WTC11 (cell line): ENCODE data around the gene MFNG.
"Not testable (repeated sequence)": the region's sequence is repeated elsewhere in the genome, so short reads cannot be mapped to it uniquely, and the experiment has no call there.

Experiments used
- CREM ChIP-seq: sonication (generic); formaldehyde crosslinking; IDR thresholded peaks from 2 replicates; pipeline ENCODE4 v1.8.1; 2022; ENCODE audit warnings: mild to moderate bottlenecking, missing genetic modification reagents, moderate library complexity
- FOXJ3 ChIP-seq: sonication (generic); formaldehyde crosslinking; IDR thresholded peaks from 2 replicates; pipeline ENCODE4 v1.9.0; 2021; ENCODE audit warnings: missing genetic modification reagents, mild to moderate bottlenecking, borderline replicate concordance
- SOX15 ChIP-seq: fragments of 250-450 bp; sonication (Bioruptor Pico); IDR thresholded peaks from 2 replicates; pipeline ENCODE4 v1.9.0; 2021; ENCODE audit warnings: mild to moderate bottlenecking
- TF ChIP-seq, protein P1 (sequence below): fragments of 200-600 bp; IDR thresholded peaks from 2 replicates; pipeline ENCODE4 v1.8.0; 2022; ENCODE audit warnings: antibody characterized with exemption
- TF ChIP-seq, protein P2 (sequence below): sonication (generic); formaldehyde crosslinking; IDR thresholded peaks from 2 replicates; pipeline ENCODE4 v1.8.0; 2023; ENCODE audit warnings: missing genetic modification reagents
- TF ChIP-seq, protein P3 (sequence below): sonication (generic); formaldehyde crosslinking; IDR thresholded peaks from 2 replicates; pipeline ENCODE4 v1.8.1; 2023; ENCODE audit warnings: mild to moderate bottlenecking, missing genetic modification reagents, moderate library complexity

DNA sequence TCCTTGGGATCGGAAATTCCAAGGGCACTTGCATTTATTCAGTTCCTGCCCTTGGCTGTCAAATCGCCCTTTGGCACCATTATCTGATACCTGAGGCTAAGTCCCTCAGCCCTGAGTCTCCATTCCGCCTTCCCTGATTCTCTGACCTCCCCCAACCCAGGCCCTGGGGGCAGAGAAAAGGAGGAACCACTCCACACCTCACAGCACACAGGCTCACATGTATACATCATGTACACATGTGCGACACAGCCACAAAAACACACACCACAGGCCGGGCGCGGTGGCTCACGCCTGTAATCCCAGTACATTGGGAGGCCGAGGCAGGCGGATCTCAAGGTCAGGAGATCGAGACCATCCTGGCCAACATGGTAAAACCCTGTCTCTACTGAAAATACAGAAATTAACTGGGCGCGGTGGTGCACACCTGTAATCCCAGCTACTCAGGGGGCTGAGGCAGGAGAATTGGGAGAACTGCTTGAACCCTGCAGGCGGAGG is 17.9 kb downstream of the MFNG start:
- TF ChIP-seq FOXJ3, CREM, SOX15 (CRISPR knock-in tag): not testable (repeated sequence)
- TF ChIP-seq, protein P1, sequence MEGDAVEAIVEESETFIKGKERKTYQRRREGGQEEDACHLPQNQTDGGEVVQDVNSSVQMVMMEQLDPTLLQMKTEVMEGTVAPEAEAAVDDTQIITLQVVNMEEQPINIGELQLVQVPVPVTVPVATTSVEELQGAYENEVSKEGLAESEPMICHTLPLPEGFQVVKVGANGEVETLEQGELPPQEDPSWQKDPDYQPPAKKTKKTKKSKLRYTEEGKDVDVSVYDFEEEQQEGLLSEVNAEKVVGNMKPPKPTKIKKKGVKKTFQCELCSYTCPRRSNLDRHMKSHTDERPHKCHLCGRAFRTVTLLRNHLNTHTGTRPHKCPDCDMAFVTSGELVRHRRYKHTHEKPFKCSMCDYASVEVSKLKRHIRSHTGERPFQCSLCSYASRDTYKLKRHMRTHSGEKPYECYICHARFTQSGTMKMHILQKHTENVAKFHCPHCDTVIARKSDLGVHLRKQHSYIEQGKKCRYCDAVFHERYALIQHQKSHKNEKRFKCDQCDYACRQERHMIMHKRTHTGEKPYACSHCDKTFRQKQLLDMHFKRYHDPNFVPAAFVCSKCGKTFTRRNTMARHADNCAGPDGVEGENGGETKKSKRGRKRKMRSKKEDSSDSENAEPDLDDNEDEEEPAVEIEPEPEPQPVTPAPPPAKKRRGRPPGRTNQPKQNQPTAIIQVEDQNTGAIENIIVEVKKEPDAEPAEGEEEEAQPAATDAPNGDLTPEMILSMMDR = not testable (repeated sequence)
- TF ChIP-seq, protein P2, sequence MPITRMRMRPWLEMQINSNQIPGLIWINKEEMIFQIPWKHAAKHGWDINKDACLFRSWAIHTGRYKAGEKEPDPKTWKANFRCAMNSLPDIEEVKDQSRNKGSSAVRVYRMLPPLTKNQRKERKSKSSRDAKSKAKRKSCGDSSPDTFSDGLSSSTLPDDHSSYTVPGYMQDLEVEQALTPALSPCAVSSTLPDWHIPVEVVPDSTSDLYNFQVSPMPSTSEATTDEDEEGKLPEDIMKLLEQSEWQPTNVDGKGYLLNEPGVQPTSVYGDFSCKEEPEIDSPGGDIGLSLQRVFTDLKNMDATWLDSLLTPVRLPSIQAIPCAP (CRISPR knock-in tag) = not testable (repeated sequence)
- TF ChIP-seq, protein P3, sequence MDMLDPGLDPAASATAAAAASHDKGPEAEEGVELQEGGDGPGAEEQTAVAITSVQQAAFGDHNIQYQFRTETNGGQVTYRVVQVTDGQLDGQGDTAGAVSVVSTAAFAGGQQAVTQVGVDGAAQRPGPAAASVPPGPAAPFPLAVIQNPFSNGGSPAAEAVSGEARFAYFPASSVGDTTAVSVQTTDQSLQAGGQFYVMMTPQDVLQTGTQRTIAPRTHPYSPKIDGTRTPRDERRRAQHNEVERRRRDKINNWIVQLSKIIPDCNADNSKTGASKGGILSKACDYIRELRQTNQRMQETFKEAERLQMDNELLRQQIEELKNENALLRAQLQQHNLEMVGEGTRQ = not testable (repeated sequence)
